Upper lobe of left lung (tissue), 4 donors: Measurements from ENCODE around the gene CYBA.

Experiments
- CTCF ChIP-seq, 6 experiments: fragments of 450-650 bp in 4 of 6; fragments of 200-600 bp in 2 of 6; sonication (generic) in 2 of 6; IDR thresholded peaks; one replicate each; pipeline ENCODE4 v1.5.1; 2016 to 2019; ENCODE audit warnings: antibody characterized with exemption in 6 of 6
- EP300 ChIP-seq, 4 donors: sonication (generic); formaldehyde crosslinking; IDR thresholded peaks; one replicate each; pipeline ENCODE4 v1.5.1; 2017; ENCODE audit warnings: antibody characterized with exemption in 4 of 4, control low read depth in 2 of 4

GRCh38 chr16:88601313-88602036, 49.4 kb downstream of the CYBA start:
- TF ChIP-seq CTCF (IDR thresholded peaks at IDR 0.05) (no peak), EP300 (IDR thresholded peaks at IDR 0.05) (no peak)
